ENCODE results near the gene CKAP2L.

CKAP2L gene

GRCh38 chr2:112783187-112783714, 18.8 kb upstream of the CKAP2L start:
- H3K4me3 ChIP-seq (ENCODE audit: low read length): no peak overlapping the region
- DNase-seq (ENCODE audit: low read depth): no peak
- TF ChIP-seq CTCF (conservative IDR thresholded peaks at IDR 0.05; ENCODE audit: low read depth, low read length): no peak

- TF ChIP-seq CTCF (conservative IDR thresholded peaks at IDR 0.05; ENCODE audit: low read depth, low read length): no peak
- DNase-seq (ENCODE audit: low read depth): no peak
- no peak overlapping the region for H3K4me3 ChIP-seq (ENCODE audit: low read length)
Measured at GRCh38 chr2:112782234-112782799, 17.9 kb upstream of the CKAP2L start.

GRCh38 chr2:112779598-112779997, 15.2 kb upstream of the CKAP2L start:
- DNase-seq (ENCODE audit: low read depth): no peak
- no peak overlapping the region for H3K4me3 ChIP-seq (ENCODE audit: low read length)
- TF ChIP-seq CTCF (conservative IDR thresholded peaks at IDR 0.05; ENCODE audit: low read depth, low read length): no peak

- no peak for DNase-seq (ENCODE audit: low read depth)
- TF ChIP-seq CTCF (conservative IDR thresholded peaks at IDR 0.05; ENCODE audit: low read depth, low read length): no peak
- no peak overlapping the region for H3K4me3 ChIP-seq (ENCODE audit: low read length)
Measured at GRCh38 chr2:112777036-112777435, 12.6 kb upstream of the CKAP2L start.

GRCh38 chr2:112776113-112776512, 11.7 kb upstream of the CKAP2L start:
- H3K4me3 ChIP-seq (ENCODE audit: low read length): no peak overlapping the region
- no peak for TF ChIP-seq CTCF (conservative IDR thresholded peaks at IDR 0.05; ENCODE audit: low read depth, low read length)
- no peak for DNase-seq (ENCODE audit: low read depth)

- H3K4me3 ChIP-seq (ENCODE audit: low read length): no peak overlapping the region
- no peak for TF ChIP-seq CTCF (conservative IDR thresholded peaks at IDR 0.05; ENCODE audit: low read depth, low read length)
- DNase-seq (ENCODE audit: low read depth): no peak
Measured at GRCh38 chr2:112774536-112775285, 10.3 kb upstream of the CKAP2L start.

- DNase-seq (ENCODE audit: low read depth): no peak
- H3K4me3 ChIP-seq (ENCODE audit: low read length): no peak overlapping the region
- TF ChIP-seq CTCF (conservative IDR thresholded peaks at IDR 0.05; ENCODE audit: low read depth, low read length): no peak
Measured at GRCh38 chr2:112773556-112773955, 9.1 kb upstream of the CKAP2L start.

All from retinal pigment epithelial cell (primary cell).